AG04449 (cell line): Measurements from ENCODE around the gene ABCA8.
"Not testable (repeated sequence)": the region's sequence is repeated elsewhere in the genome, so short reads cannot be mapped to it uniquely, and the experiment has no call there.

ENCODE experiments used
- CTCF ChIA-PET: fragments of 350-600 bp; formaldehyde crosslinking; extraction: SDS; loops from one replicate; lab custom pipeline; 2021; ENCODE audit warnings: antibody characterized with exemption; lab: Yijun Ruan, JAX
- POLR2A ChIA-PET: fragments of 400-600, 350-600 bp; formaldehyde crosslinking; extraction: SDS; loops from one replicate; lab custom pipeline; 2020; ENCODE audit warnings: antibody characterized with exemption, inconsistent platforms; lab: Yijun Ruan, JAX
- DNase-seq: peaks from one replicate; pipeline ENCODE4 v3.0.0-alpha.2; 2010; ENCODE audit warnings: low read depth, low spot score
- H3K4me3 ChIP-seq: 2 replicates; pipeline ENCODE4 v1.5.1; 2011; ENCODE audit warnings: low read depth, mild to moderate bottlenecking, control low read depth, low read length
- TF ChIP-seq, protein P1 (sequence below): IDR thresholded peaks from one replicate; pipeline ENCODE4 v1.5.1; 2011; ENCODE audit warnings: mild to moderate bottlenecking, moderate library complexity, low read length, control low read depth, inconsistent platforms; ENCODE audit not compliant: insufficient read depth; ENCODE audit errors: missing control alignments

The ABCA8 gene

DNA sequence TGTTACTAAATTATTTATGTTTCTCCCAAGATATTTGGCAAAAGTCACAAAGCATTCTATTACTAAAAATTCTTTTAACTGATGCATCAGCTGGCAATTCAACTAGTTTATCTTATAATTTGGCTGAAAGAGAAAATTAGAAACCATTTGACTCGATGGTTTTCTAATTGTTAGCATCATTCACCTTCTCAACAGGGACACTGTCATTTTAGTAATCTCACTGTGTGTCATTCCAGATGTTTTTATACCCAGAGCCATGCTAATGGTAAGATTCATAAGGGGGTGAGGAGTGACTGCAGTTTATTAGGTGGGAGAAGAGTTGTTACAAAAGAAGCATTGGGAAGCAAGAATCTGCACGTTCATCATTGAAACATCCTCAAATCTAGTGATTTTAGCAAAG, 124.9 kb downstream of the ABCA8 start:
- CTCF ChIA-PET, result no interaction called here

DNA sequence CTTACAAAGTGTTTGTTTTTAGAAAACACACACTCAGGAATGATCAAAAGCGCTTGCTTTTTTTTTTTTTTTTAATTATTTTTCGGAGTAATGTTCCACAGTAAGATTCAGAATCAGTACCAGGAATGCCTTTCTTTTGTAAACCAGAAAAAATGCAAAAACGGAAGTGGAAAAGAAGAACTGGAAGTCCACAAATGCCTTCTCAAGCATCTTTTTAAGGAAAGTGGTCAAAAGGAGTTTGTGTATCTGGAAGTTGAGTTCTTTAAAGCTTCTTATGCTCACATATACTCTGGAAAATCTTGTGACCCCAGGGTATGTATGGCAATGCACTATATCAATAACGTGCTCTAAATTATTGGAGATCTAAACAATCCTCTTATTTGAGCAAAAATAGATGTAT, 126.0 kb downstream of the ABCA8 start:
- CTCF ChIA-PET, result no interaction called here

More for the DNA sequence above, 124.9 kb downstream of the ABCA8 start:
- TF ChIP-seq, protein P1, sequence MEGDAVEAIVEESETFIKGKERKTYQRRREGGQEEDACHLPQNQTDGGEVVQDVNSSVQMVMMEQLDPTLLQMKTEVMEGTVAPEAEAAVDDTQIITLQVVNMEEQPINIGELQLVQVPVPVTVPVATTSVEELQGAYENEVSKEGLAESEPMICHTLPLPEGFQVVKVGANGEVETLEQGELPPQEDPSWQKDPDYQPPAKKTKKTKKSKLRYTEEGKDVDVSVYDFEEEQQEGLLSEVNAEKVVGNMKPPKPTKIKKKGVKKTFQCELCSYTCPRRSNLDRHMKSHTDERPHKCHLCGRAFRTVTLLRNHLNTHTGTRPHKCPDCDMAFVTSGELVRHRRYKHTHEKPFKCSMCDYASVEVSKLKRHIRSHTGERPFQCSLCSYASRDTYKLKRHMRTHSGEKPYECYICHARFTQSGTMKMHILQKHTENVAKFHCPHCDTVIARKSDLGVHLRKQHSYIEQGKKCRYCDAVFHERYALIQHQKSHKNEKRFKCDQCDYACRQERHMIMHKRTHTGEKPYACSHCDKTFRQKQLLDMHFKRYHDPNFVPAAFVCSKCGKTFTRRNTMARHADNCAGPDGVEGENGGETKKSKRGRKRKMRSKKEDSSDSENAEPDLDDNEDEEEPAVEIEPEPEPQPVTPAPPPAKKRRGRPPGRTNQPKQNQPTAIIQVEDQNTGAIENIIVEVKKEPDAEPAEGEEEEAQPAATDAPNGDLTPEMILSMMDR, result no peak
- no peak for DNase-seq
- no peak overlapping the region for H3K4me3 ChIP-seq
- POLR2A ChIA-PET, result no interaction called here

DNA sequence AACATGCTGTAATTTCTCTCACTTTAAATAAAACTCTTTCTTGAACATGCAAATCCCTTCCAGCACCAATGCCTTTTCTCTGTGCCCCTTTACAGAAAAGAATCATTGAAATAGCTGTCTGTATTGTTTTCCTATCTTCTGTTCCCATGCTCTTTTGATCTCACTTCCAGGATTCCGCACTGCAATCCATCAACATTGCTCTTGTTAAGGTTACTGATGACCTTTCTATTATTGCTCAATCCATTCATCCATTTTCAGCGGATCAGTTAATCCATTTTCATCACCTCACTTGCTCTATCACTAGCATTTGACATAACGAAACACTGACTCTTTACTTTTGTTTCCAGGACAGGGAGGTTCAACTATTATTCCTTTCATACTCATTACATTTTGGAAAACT, 130.5 kb downstream of the ABCA8 start:
- CTCF ChIA-PET, result no interaction called here
- DNase-seq, result no peak
- H3K4me3 ChIP-seq, result no peak overlapping the region
- TF ChIP-seq, protein P1, result no peak
- POLR2A ChIA-PET, result no interaction called here

More for the DNA sequence above, 126.0 kb downstream of the ABCA8 start:
- POLR2A ChIA-PET, result no interaction called here
- DNase-seq, result no peak
- TF ChIP-seq, protein P1, result no peak
- H3K4me3 ChIP-seq, result no peak overlapping the region

DNA sequence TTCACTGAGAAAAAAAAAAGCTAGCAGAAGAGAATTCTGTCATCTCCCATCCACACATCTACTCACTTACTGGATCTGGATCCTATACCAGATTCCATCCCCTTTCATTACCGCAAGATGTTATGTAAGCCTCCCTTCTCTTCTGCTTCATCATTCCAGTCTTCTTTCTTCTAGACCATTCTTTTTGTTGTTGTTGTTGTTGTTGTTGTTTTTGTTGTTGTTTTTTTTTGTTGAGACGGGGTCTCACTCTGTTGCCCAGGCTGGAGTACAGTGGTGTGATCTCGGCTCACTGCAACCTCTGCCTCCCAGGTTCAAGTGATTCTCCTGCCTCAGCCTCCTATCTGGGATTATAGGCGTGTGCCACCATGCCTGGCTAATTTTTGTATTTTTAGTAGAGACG, 131.0 kb downstream of the ABCA8 start:
- POLR2A ChIA-PET, H3K4me3 ChIP-seq, DNase-seq, CTCF ChIA-PET: not testable (repeated sequence)

DNA sequence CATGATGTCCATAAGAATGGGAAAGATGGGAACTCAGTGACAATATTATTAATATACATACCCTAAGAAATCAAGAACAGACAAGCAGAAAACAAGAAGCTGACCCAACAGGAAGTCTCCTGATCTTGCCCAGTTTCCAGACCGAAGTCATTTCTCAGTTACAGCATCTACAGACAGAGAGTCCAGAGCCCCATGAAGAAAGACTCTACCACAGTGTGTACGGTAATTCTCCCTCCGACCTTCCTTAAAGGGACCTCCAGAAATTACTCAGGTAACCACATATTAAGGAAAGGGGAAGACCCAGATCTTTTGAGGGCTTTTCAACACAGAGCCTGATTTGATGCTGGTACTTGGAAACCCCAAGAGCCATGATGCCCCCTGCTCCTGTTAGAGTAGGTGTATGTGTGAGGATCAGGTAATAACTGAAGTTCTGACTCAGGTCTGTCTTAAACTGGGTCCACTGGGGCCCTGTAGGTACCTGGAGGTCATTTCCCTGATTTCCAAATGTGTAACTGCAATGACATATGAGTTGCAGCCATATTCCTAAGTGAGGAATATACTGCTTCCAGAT, 132.4 kb downstream of the ABCA8 start:
- CTCF ChIA-PET, result interaction anchor here (1.1 kb wide), 1 partner anchor 8 kb away, joined by 3 read pairs; no protein-coding TSS in a partner anchor
- no peak for DNase-seq
- POLR2A ChIA-PET, result no interaction called here
- no peak overlapping the region for H3K4me3 ChIP-seq
- TF ChIP-seq, protein P1, result no peak

DNA sequence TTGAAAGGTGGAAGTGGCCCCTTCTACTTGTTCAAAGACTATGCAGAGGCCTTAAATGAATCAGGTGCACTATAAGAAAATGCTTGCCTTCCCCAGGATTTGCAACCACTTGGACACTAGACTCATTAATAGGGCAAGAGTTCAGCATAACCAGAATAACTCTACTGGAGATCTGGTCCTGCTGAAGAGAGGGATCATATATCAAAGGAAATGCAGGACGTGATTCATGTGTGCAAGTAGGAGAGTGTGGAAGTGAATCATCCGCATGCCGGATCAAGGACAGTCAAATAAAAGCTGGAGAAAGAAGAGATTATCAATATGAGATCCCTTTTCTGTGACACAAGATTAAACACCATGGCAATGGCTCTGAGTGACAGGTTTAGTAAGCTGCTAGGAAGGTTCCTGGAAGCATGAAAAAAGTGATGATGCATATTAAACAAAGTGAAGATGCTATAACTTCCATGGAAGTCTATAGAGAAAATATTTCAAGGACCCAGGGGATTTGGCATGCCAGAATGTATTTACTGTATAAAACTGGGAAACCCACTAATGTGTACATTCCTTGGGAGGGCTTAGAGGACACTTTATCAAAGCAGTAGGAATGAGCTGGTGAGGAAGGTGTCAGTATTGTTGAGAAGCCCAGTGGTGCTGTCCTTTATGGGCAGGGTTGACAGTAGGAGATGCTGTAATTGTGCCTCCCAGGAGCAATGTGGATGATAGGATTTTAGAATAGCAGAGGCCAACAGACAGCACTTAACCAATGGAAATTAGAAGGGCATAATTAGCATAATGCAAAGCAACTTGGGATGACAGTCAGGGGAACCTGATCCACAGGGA, 133.1 kb downstream of the ABCA8 start:
- CTCF ChIA-PET, result interaction anchor here (1.1 kb wide), 1 partner anchor 9 kb away, joined by 3 read pairs; no protein-coding TSS in a partner anchor
- peak; percentile 66 for DNase-seq

More for the DNA sequence above, 133.1 kb downstream of the ABCA8 start:
- POLR2A ChIA-PET, result no interaction called here
- no peak overlapping the region for H3K4me3 ChIP-seq
- TF ChIP-seq, protein P1, result no peak
